NB4 (cell line): ENCODE measurements around the gene MAST4.

ENCODE experiments used
- CTCF ChIP-seq: IDR thresholded peaks from one replicate; pipeline ENCODE4 v1.5.1; 2012; ENCODE audit warnings: low read depth, low read length
- POLR2A ChIP-seq: IDR thresholded peaks from 2 replicates; pipeline ENCODE4 v1.6.1; 2011; ENCODE audit warnings: mild to moderate bottlenecking; ENCODE audit not compliant: insufficient read length; ENCODE audit errors: extremely low read depth

DNA sequence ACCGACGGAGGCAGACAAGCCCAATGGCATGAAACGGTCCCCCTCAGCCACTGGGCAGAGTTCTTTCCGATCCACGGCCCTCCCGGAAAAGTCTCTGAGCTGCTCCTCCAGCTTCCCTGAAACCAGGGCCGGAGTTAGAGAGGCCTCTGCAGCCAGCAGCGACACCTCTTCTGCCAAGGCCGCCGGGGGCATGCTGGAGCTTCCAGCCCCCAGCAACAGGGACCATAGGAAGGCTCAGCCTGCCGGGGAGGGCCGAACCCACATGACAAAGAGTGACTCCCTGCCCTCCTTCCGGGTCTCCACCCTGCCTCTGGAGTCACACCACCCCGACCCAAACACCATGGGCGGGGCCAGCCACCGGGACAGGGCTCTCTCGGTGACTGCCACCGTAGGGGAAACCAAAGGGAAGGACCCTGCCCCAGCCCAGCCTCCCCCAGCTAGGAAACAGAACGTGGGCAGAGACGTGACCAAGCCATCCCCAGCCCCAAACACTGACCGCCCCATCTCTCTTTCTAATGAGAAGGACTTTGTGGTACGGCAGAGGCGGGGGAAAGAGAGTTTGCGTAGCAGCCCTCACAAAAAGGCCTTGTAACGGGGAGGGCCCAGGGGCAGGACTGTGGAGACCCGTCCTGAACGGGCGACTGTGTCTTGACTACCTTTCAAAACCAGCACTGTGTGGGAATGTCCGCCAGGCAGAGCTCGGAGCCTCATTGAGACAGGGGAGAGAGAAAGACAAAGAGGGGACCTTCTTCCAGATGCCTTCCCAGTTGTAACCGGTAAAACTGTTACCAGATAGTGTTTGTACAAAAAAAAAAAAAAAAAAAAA, 570.5 kb downstream of the MAST4 start:
- TF ChIP-seq CTCF (no peak), POLR2A (no peak)
